Choroid plexus epithelial cell (primary cell): Measurements from ENCODE around the gene LEMD2.

Source experiments
- DNase-seq: peaks from one replicate; pipeline ENCODE4 v3.0.0-alpha.2; 2010; ENCODE audit warnings: low read depth
- H3K4me3 ChIP-seq: 2 replicates; pipeline ENCODE4 v1.5.1; 2011; ENCODE audit warnings: low read depth, mild to moderate bottlenecking, control low read depth, low read length, moderate library complexity
- CTCF ChIP-seq: conservative IDR thresholded peaks from 2 replicates; pipeline ENCODE4 v1.5.1; 2011; ENCODE audit warnings: low read depth, mild to moderate bottlenecking, control low read depth, inconsistent platforms, low read length, moderate library complexity

Gene LEMD2

GRCh38 chr6:33749401-33749800, 39.5 kb downstream of the LEMD2 start:
- no peak for TF ChIP-seq CTCF
- no peak for DNase-seq
- H3K4me3 ChIP-seq = no peak overlapping the region

GRCh38 chr6:33748841-33749240, 40.1 kb downstream of the LEMD2 start:
- no peak overlapping the region for H3K4me3 ChIP-seq
- TF ChIP-seq CTCF = no peak

GRCh38 chr6:33747823-33748222, 41.1 kb downstream of the LEMD2 start:
- H3K4me3 ChIP-seq = no peak overlapping the region
- no peak for TF ChIP-seq CTCF
- DNase-seq = no peak

More at GRCh38 chr6:33748841-33749240, 40.1 kb downstream of the LEMD2 start:
- DNase-seq = no peak

GRCh38 chr6:33746651-33747100, 42.3 kb downstream of the LEMD2 start, which contains the start of gene IP6K3:
Gene IP6K3, minus strand, starts transcription at chr6:33746905. Its CDS starts 11,429 bp downstream, at chr6:33735476.
- DNase-seq = no peak
- TF ChIP-seq CTCF = no peak

GRCh38 chr6:33746036-33746600, 42.8 kb downstream of the LEMD2 start:
- no peak overlapping the region for H3K4me3 ChIP-seq
- DNase-seq = peak; percentile 76
- no peak for TF ChIP-seq CTCF

More at GRCh38 chr6:33746651-33747100, 42.3 kb downstream of the LEMD2 start, which contains the start of gene IP6K3:
- H3K4me3 ChIP-seq = no peak within 1 kb of the TSS

- DNase-seq = peak; percentile 62
- H3K4me3 ChIP-seq = no peak overlapping the region
- TF ChIP-seq CTCF = no peak
These were observed 43.4 kb downstream of the LEMD2 start for GRCh38 chr6:33745548-33745947.

GRCh38 chr6:33744895-33745546, 43.9 kb downstream of the LEMD2 start:
- no peak for TF ChIP-seq CTCF
- DNase-seq = peak; percentile 16
- no peak overlapping the region for H3K4me3 ChIP-seq
